Gastrocnemius medialis (tissue), 4 donors: ENCODE data around the gene ZNF341. TPM values are rescaled to one million over a fixed set of nuclear protein-coding genes. Genes with fewer than 3 reads are reported as not detected.
"Not testable (repeated sequence)": the region's sequence is repeated elsewhere in the genome, so short reads cannot be mapped to it uniquely, and the experiment has no call there.

Experiments used
- ATAC-seq, 2 donors: fragments of 150-250 bp; one replicate each; pipeline ENCODE4 v1.9.1; 2016
- DNase-seq, 2 donors: peaks; one replicate each; pipeline ENCODE4 v3.0.0-alpha.2; 2019
- H3K27ac ChIP-seq, 4 donors: fragments of 200-600 bp; sonication (generic); 1 replicate in 1 of 4; 2 replicates in 3 of 4; pipeline ENCODE4 v1.5.1; 2016 to 2018; ENCODE audit warnings: mild to moderate bottlenecking in 2 of 4, moderate library complexity in 1 of 4
- H3K27me3 ChIP-seq, 3 donors: fragments of 200-600 bp; sonication (generic) in 2 of 3; 1 replicate in 1 of 3; 2 replicates in 2 of 3; pipeline versions ENCODE4 v1.5.1 to v1.6.0; 2016 to 2019; ENCODE audit warnings: mild to moderate bottlenecking in 1 of 3, moderate library complexity in 1 of 3
- H3K36me3 ChIP-seq, 2 donors: fragments of 200-600 bp; sonication (generic) in 1 of 2; one replicate each; pipeline ENCODE4 v1.5.1; 2017 to 2018
- H3K4me1 ChIP-seq, 2 donors: fragments of 200-600 bp; sonication (generic) in 1 of 2; one replicate each; pipeline ENCODE4 v1.5.1; 2016 to 2017; ENCODE audit warnings: mild to moderate bottlenecking in 2 of 2
- H3K4me3 ChIP-seq, 4 donors: fragments of 200-600 bp; sonication (generic) in 3 of 4; 1 replicate in 1 of 4; 2 replicates in 3 of 4; pipeline ENCODE4 v1.5.1; 2016 to 2019; ENCODE audit warnings: mild to moderate bottlenecking in 2 of 4
- H3K9me3 ChIP-seq, 3 donors: fragments of 200-600 bp; sonication (generic) in 2 of 3; 1 replicate in 1 of 3; 2 replicates in 2 of 3; pipeline ENCODE4 v1.5.1; 2016 to 2019
- POLR2A ChIP-seq, 2 donors: fragments of 450-650 bp; IDR thresholded peaks; one replicate each; pipeline ENCODE4 v1.6.1; 2017; ENCODE audit warnings: antibody characterized with exemption in 2 of 2, mild to moderate bottlenecking in 2 of 2, moderate library complexity in 2 of 2
- in situ Hi-C, 4 donors: fragments of 200-750 bp; cut with MboI; loops; one replicate each; pipeline versions ENCODE4 v1.15.0 to v1.8.0; 2017; ENCODE audit warnings: low sequenced_read_pairs in 4 of 4
- intact Hi-C: fragments of 100-400 bp; cut with DNase I; formaldehyde crosslinking; loops from one replicate; pipeline ENCODE4 v1.15.1; 2023; ENCODE audit warnings: low total_unique reads
- total RNA-seq, 4 donors: library from RNA; depleted of rRNA; stranded (reverse); fragments of >200 nt; gene quantifications; one replicate each; pipeline versions ENCODE4 v1.1.0 to v1.2.3, GENCODE V29; 2016
- TF ChIP-seq, protein P1 (sequence below), 5 experiments: fragments of 450-650 bp in 3 of 5; fragments of 200-600 bp in 2 of 5; sonication (generic) in 2 of 5; IDR thresholded peaks in 4 of 5; conservative IDR thresholded peaks in 1 of 5; 1 replicate in 4 of 5; 2 replicates in 1 of 5; pipeline ENCODE4 v1.5.1; 2016 to 2019; ENCODE audit warnings: antibody characterized with exemption in 5 of 5, mild to moderate bottlenecking in 3 of 5, moderate library complexity in 3 of 5

Gene ZNF341
- total RNA-seq, 4 donors from 2014 or later, result 1.8 to 4.6 (median 2.6) TPM

DNA sequence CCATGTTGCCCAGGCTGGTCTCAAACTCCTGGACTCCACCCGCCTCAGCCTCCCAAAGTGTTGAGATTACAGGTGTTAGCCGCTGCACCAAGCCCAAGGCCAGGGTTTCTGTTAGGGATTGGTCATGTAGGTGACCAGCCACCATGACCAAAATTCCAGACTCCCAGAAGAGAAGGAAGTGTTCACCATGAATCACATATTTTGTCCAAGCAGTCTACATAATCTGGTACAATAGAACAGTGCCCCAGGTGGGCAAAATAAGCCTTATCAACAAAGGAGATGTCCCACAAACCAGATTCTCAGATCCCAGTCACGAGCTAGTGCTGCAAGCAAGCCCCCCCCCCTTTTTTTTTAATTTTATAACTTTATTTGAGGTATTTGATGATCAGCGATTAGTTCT, 20.0 kb downstream of the ZNF341 start:
- TF ChIP-seq, protein P1, sequence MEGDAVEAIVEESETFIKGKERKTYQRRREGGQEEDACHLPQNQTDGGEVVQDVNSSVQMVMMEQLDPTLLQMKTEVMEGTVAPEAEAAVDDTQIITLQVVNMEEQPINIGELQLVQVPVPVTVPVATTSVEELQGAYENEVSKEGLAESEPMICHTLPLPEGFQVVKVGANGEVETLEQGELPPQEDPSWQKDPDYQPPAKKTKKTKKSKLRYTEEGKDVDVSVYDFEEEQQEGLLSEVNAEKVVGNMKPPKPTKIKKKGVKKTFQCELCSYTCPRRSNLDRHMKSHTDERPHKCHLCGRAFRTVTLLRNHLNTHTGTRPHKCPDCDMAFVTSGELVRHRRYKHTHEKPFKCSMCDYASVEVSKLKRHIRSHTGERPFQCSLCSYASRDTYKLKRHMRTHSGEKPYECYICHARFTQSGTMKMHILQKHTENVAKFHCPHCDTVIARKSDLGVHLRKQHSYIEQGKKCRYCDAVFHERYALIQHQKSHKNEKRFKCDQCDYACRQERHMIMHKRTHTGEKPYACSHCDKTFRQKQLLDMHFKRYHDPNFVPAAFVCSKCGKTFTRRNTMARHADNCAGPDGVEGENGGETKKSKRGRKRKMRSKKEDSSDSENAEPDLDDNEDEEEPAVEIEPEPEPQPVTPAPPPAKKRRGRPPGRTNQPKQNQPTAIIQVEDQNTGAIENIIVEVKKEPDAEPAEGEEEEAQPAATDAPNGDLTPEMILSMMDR (IDR thresholded peaks at IDR 0.05 in 4 of 5, conservative IDR thresholded peaks at IDR 0.05 in 1 of 5), result no peak
- Histone ChIP-seq H3K9me3 (no peaks in the 10 kb centered on the region), H3K4me3 (no peak overlapping the region), H3K4me1 (no peaks in the 10 kb centered on the region), H3K27ac (no peak overlapping the region), H3K36me3 (peaks cover 0 to 39% of the 10 kb centered on the region in 2 donors), H3K27me3 (no peaks in the 10 kb centered on the region)
- DNase-seq, result no peak
- in situ Hi-C loops, result no loop called here
- intact Hi-C loops, result no loop called here
- no peak for ATAC-seq

DNA sequence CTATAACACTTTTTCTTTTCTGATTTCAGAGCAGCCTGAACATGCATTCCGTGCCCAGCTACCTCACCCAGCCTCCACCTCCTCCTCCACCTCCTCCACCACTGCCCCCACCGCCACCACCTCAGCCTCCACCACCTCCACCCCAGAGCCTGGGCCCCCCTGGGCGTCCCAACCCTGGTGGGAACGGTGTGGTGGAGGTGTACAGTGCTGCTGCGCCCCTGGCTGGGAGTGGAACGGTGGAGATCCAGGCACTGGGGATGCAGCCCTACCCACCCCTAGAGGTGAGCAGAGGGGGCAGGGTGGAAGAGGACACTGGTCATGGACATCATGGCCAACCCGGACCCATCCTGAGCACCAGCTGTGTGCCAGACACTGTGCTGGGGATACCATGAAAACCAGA, 21.3 kb downstream of the ZNF341 start:
- H3K27ac ChIP-seq, result no peak overlapping the region
- peaks cover 0 to 51% of the 10 kb centered on the region in 2 donors for H3K36me3 ChIP-seq
- intact Hi-C loops (no loop called here), in situ Hi-C loops (no loop called here)
- no peaks in the 10 kb centered on the region for H3K4me1 ChIP-seq
- no peaks in the 10 kb centered on the region for H3K27me3 ChIP-seq
- no peak for DNase-seq
- TF ChIP-seq, protein P1 (IDR thresholded peaks at IDR 0.05 in 4 of 5, conservative IDR thresholded peaks at IDR 0.05 in 1 of 5), result no peak
- no peak for TF ChIP-seq POLR2A (IDR thresholded peaks at IDR 0.05)
- no peak for ATAC-seq
- H3K9me3 ChIP-seq, result no peaks in the 10 kb centered on the region
- H3K4me3 ChIP-seq, result no peak overlapping the region

DNA sequence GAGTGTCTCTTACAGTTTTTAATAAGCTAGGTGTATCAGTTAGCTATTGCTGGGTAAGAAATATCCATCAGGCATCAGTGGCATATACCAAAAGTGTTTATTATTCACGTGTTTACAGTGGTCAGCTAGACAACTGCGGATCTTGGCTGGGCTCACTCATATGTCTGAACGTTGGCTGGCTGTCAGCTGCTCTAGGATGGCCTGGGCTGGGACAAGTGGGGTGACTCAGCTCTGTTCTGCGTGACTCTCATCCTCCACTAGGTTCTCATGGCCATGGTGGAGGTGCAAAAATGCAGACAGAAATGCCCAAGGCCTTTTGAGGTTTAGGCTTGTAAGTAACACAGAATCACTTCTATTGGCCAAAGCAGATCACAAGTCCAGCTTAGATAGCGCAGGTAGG, 22.0 kb downstream of the ZNF341 start:
- ATAC-seq (no peak), DNase-seq (no peak)
- peaks cover 0 to 55% of the 10 kb centered on the region in 2 donors for H3K36me3 ChIP-seq
- TF ChIP-seq, protein P1 (IDR thresholded peaks at IDR 0.05 in 4 of 5, conservative IDR thresholded peaks at IDR 0.05 in 1 of 5), result no peak
- TF ChIP-seq POLR2A (IDR thresholded peaks at IDR 0.05), result no peak
- in situ Hi-C loops, result no loop called here
- no peak overlapping the region for H3K27ac ChIP-seq
- H3K4me3 ChIP-seq, result no peak overlapping the region
- H3K9me3 ChIP-seq, result no peaks in the 10 kb centered on the region
- no peaks in the 10 kb centered on the region for H3K27me3 ChIP-seq
- H3K4me1 ChIP-seq, result no peaks in the 10 kb centered on the region
- intact Hi-C loops, result no loop called here

DNA sequence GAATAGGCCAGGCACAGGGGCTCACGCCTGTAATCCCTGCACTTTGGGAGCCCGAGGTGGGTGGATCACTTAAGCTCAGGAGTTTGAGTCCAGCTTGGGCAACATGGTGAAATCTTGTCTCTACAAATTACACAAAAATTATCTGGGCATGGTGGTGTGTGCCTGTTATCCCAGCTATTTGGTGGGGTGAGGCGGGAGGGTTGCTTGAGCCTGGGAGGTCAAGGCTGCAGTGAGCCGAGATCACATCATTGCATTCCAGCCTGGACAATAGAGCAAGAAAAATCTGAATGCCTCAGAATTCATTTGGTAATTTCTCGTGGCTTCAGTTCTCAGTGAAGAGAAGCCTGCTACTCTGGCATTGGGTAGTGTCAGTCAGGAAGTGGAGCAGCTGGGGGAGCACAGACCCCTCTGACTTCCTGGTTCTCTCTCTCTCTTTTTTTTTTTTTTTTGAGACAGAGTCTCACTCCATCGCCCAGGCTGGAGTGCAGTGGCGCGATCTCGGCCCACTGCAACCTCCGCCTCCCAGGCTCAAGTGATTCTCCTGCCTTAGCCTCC, 24.2 kb downstream of the ZNF341 start:
- H3K27me3 ChIP-seq, DNase-seq, H3K9me3 ChIP-seq, intact Hi-C loops, in situ Hi-C loops, H3K4me3 ChIP-seq, H3K27ac ChIP-seq, ATAC-seq, H3K4me1 ChIP-seq: not testable (repeated sequence)
- peaks cover 0 to 41% of the 10 kb centered on the region in 2 donors for H3K36me3 ChIP-seq

GRCh38 chr20:33757046-33757445, 25.2 kb downstream of the ZNF341 start:
- TF ChIP-seq POLR2A (IDR thresholded peaks at IDR 0.05), result no peak
- TF ChIP-seq, protein P1 (IDR thresholded peaks at IDR 0.05 in 4 of 5, conservative IDR thresholded peaks at IDR 0.05 in 1 of 5), result no peak
- H3K4me3 ChIP-seq, result no peak overlapping the region
- DNase-seq (no peak), ATAC-seq (no peak)
- peaks cover 0 to 48% of the 10 kb centered on the region in 2 donors for H3K36me3 ChIP-seq
- H3K4me1 ChIP-seq, result no peaks in the 10 kb centered on the region
- no peaks in the 10 kb centered on the region for H3K9me3 ChIP-seq
- in situ Hi-C loops, result no loop called here
- intact Hi-C loops, result no loop called here
- no peaks in the 10 kb centered on the region for H3K27me3 ChIP-seq
- no peak overlapping the region for H3K27ac ChIP-seq
